CD4-positive, alpha-beta T cell treated with Interferon alpha-2 for 1 hour (primary cell): ENCODE measurements around the gene DXO.
A peak's percentile ranks its signal among the peaks of the same experiment; 100 is the strongest.
"Not testable (repeated sequence)": the region's sequence is repeated elsewhere in the genome, so short reads cannot be mapped to it uniquely, and the experiment has no call there.

ENCODE experiments used
- DNase-seq, 2 donors: peaks; one replicate each; pipeline ENCODE4 v3.0.0-alpha.2; 2020 to 2022

The DXO gene

GRCh38 chr6:31971993-31972708 lies at the start of gene DXO:
Gene DXO (minus strand): TSS chr6:31972138. CDS start chr6:31971675, 463 bp downstream.
- peak; percentile 99 for DNase-seq

- DNase-seq: not testable (repeated sequence)
Measured at GRCh38 chr6:32014547-32014946, 42.6 kb upstream of the DXO start, which contains the start of gene C4B. Gene C4B (plus strand): TSS chr6:32014795. CDS start chr6:32014846, 51 bp downstream.

- not testable (repeated sequence) for DNase-seq
Measured at GRCh38 chr6:32013738-32014137, 41.8 kb upstream of the DXO start.

- not testable (repeated sequence) for DNase-seq
Measured at GRCh38 chr6:32012941-32013617, 41.1 kb upstream of the DXO start.

GRCh38 chr6:32010856-32011530 lies 39.1 kb upstream of the DXO start:
- not testable (repeated sequence) for DNase-seq

GRCh38 chr6:32009537-32009936 lies 37.6 kb upstream of the DXO start:
- DNase-seq: not testable (repeated sequence)

GRCh38 chr6:32008616-32009015 lies 36.7 kb upstream of the DXO start:
- DNase-seq: not testable (repeated sequence)

GRCh38 chr6:32008037-32008436 lies 36.1 kb upstream of the DXO start:
- DNase-seq: not testable (repeated sequence)

- not testable (repeated sequence) for DNase-seq
Measured at GRCh38 chr6:32007086-32007485, 35.1 kb upstream of the DXO start.

- not testable (repeated sequence) for DNase-seq
Measured at GRCh38 chr6:32005991-32006529, 34.1 kb upstream of the DXO start.

- DNase-seq: not testable (repeated sequence)
Measured at GRCh38 chr6:32005538-32005880, 33.6 kb upstream of the DXO start.

GRCh38 chr6:32004864-32005537 lies 33.1 kb upstream of the DXO start:
- DNase-seq: not testable (repeated sequence)

- DNase-seq: not testable (repeated sequence)
Measured at GRCh38 chr6:32004393-32004792, 32.5 kb upstream of the DXO start.

- not testable (repeated sequence) for DNase-seq
Measured at GRCh38 chr6:32003301-32003700, 31.4 kb upstream of the DXO start.

GRCh38 chr6:32002546-32003268 lies 30.8 kb upstream of the DXO start:
- not testable (repeated sequence) for DNase-seq

GRCh38 chr6:31996385-31996784 lies 24.4 kb upstream of the DXO start:
- DNase-seq: not testable (repeated sequence)

GRCh38 chr6:31994421-31994820 lies 22.5 kb upstream of the DXO start:
- DNase-seq: not testable (repeated sequence)

- not testable (repeated sequence) for DNase-seq
Measured at GRCh38 chr6:31989363-31989762, 17.4 kb upstream of the DXO start.

GRCh38 chr6:31981744-31982143 lies 9.8 kb upstream of the DXO start, which contains the start of gene C4A:
Gene C4A (plus strand): TSS chr6:31982057. CDS start chr6:31982108, 51 bp downstream.
- DNase-seq: not testable (repeated sequence)

- DNase-seq: not testable (repeated sequence)
Measured at GRCh38 chr6:31980998-31981397, 9.1 kb upstream of the DXO start.

GRCh38 chr6:31980195-31980876 lies 8.4 kb upstream of the DXO start:
- not testable (repeated sequence) for DNase-seq
